WTC11 (cell line): ENCODE measurements around the gene GAL3ST1.

Experiments
- CREB1 ChIP-seq: sonication (generic); formaldehyde crosslinking; IDR thresholded peaks from 2 replicates; pipeline ENCODE4 v1.8.0; 2023; ENCODE audit warnings: mild to moderate bottlenecking, missing genetic modification reagents
- CTCF ChIP-seq: fragments of 200-600 bp; IDR thresholded peaks from 2 replicates; pipeline ENCODE4 v1.8.0; 2022; ENCODE audit warnings: antibody characterized with exemption
- IRF1 ChIP-seq: sonication (generic); formaldehyde crosslinking; IDR thresholded peaks from 2 replicates; pipeline ENCODE4 v1.8.0; 2023; ENCODE audit warnings: missing genetic modification reagents
- SMAD4 ChIP-seq: sonication (generic); formaldehyde crosslinking; IDR thresholded peaks from 2 replicates; pipeline ENCODE4 v1.8.0; 2022; ENCODE audit warnings: mild to moderate bottlenecking, missing genetic modification reagents
- ZNF232 ChIP-seq: sonication (generic); formaldehyde crosslinking; IDR thresholded peaks from 2 replicates; pipeline ENCODE4 v1.8.0; 2022; ENCODE audit warnings: mild to moderate bottlenecking, missing genetic modification reagents
- ZNF532 ChIP-seq: fragments of 250-450 bp; sonication (Bioruptor Pico); IDR thresholded peaks from 2 replicates; pipeline ENCODE4 v1.9.0; 2021; ENCODE audit warnings: mild to moderate bottlenecking, borderline replicate concordance

- no peak for TF ChIP-seq ZNF232 (CRISPR knock-in tag)
- TF ChIP-seq CREB1 (CRISPR knock-in tag) = no peak
- no peak for TF ChIP-seq ZNF532 (CRISPR knock-in tag)
- TF ChIP-seq IRF1 (CRISPR knock-in tag) = no peak
- no peak for TF ChIP-seq CTCF
- TF ChIP-seq SMAD4 = no peak
Measured at GRCh38 chr22:30582788-30583545, 8.5 kb upstream of the GAL3ST1 start.
